ENCODE data around the gene RHOF. TPM values are rescaled to one million over a fixed set of nuclear protein-coding genes. Genes with fewer than 3 reads are reported as not detected.

The RHOF gene
- total RNA-seq, 1 donor from 2014 or later = 12.1 TPM

DNA sequence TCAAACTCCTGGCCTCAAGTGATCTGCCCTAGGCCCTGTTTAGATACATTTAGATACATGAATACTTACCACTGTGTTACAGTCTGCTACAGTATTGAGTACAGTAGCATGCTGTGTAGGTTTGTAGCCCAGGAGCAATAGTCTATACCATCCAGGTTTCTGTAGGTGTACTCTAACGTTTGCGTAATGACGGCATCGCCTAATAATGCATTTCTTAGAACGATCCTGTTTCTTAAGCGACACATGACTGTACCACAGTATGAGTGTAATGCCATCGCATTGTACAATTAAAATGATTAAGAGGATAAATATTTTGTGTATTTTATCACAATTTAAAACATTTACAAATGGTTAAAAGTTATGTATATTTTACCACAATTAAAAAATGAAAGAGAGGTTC is 62.0 kb downstream of the RHOF start:
- ATAC-seq (no peak), DNase-seq (ENCODE audit: low spot score) (no peak)
- intact Hi-C loops (cut with DNase I) = no loop called here

DNA sequence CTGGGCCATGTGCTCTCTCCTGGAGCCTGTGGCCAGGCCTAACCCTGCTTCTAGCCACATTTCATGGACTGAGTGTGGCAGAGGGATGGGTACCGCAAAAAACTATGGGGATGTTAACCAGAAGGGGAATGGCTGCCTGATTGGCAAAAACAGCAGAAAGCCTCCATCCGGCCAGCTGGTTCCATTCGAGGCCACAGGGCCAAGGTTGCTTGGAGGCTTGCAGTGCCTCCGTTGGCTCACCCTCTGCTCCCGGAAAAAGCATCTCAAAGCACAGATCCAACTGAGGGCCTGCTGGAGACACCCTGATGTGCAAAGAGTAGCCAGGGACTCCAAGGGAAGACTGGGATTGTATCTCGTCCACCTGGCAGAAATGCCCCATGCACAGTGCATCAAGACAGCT is 64.5 kb downstream of the RHOF start:
- no peak for ATAC-seq
- no peak for DNase-seq (ENCODE audit: low spot score)
- intact Hi-C loops (cut with DNase I) = no loop called here

Other genes with a start within 250 kb of the RHOF start
- gene KDM2B, start 212.7 kb downstream of the RHOF start, total RNA-seq = 22.9 TPM
- 14.0 TPM for gene ORAI1, start 167.2 kb downstream of the RHOF start, total RNA-seq
- 0.49 TPM for gene MORN3, start 124.0 kb downstream of the RHOF start, total RNA-seq
- gene TMEM120B, start 80.9 kb downstream of the RHOF start, total RNA-seq = 20.6 TPM
- gene SETD1B, start 10.3 kb upstream of the RHOF start, total RNA-seq = 26.3 TPM
- gene HPD, start 65.2 kb upstream of the RHOF start, total RNA-seq = 0.40 TPM
- gene PSMD9, start 95.1 kb upstream of the RHOF start, total RNA-seq = 34.3 TPM
- 3.8 TPM for gene CFAP251, start 124.9 kb upstream of the RHOF start, total RNA-seq
- gene BCL7A, start 228.2 kb upstream of the RHOF start, total RNA-seq = 5.8 TPM

All from sciatic nerve (tissue), 2 donors.